ENCODE data around the gene SNX11. TPM values are rescaled to one million over a fixed set of nuclear protein-coding genes. Genes with fewer than 3 reads are reported as not detected.

SNX11 gene
- total RNA-seq, 1 donor from 2014 or later, result 34.9 TPM

Other genes with a start within 250 kb of the SNX11 start
- gene SP2, start 211.5 kb upstream of the SNX11 start, total RNA-seq, result 18.3 and 21.7 TPM in 2 replicates
- gene PNPO, start 166.2 kb upstream of the SNX11 start, total RNA-seq, result 61.5 and 69.4 TPM in 2 replicates
- gene PRR15L, start 149.9 kb upstream of the SNX11 start, total RNA-seq, result not detected in 2 replicates
- 192 and 202 TPM in 2 replicates for gene CDK5RAP3, start 136.7 kb upstream of the SNX11 start, total RNA-seq
- 4.4 and 4.5 TPM in 2 replicates for gene COPZ2, start 70.0 kb upstream of the SNX11 start, total RNA-seq
- 85.2 and 93.1 TPM in 2 replicates for gene NFE2L1, start 59.4 kb upstream of the SNX11 start, total RNA-seq
- 61.3 and 64.6 TPM in 2 replicates for gene CBX1, start 6.3 kb upstream of the SNX11 start, total RNA-seq